ENCODE results near the gene NGEF.

Gene NGEF

GRCh38 chr2:232846055-232846454 lies 167.0 kb downstream of the NGEF start:
- TF ChIP-seq CTCF (conservative IDR thresholded peaks at IDR 0.05; ENCODE audit: low read length), result no peak
- DNase-seq (ENCODE audit: low read depth), result no peak
- no peak overlapping the region for H3K4me3 ChIP-seq (ENCODE audit: low read length)

- no peak for DNase-seq (ENCODE audit: low read depth)
- 0 out of 2 replicates have a peak, but pooled peaks have one; percentile 11 for TF ChIP-seq CTCF (conservative IDR thresholded peaks at IDR 0.05; ENCODE audit: low read length)
- no peak overlapping the region for H3K4me3 ChIP-seq (ENCODE audit: low read length)
Observed at GRCh38 chr2:232843834-232844233, 169.2 kb downstream of the NGEF start.

GRCh38 chr2:232842689-232843088 lies 170.4 kb downstream of the NGEF start:
- no peak for TF ChIP-seq CTCF (conservative IDR thresholded peaks at IDR 0.05; ENCODE audit: low read length)
- no peak overlapping the region for H3K4me3 ChIP-seq (ENCODE audit: low read length)
- no peak for DNase-seq (ENCODE audit: low read depth)

- no peak for DNase-seq (ENCODE audit: low read depth)
- H3K4me3 ChIP-seq (ENCODE audit: low read length), result no peak overlapping the region
- TF ChIP-seq CTCF (conservative IDR thresholded peaks at IDR 0.05; ENCODE audit: low read length), result no peak
Observed at GRCh38 chr2:232839411-232840079, 173.5 kb downstream of the NGEF start.

- TF ChIP-seq CTCF (conservative IDR thresholded peaks at IDR 0.05; ENCODE audit: low read length), result no peak
- no peak for DNase-seq (ENCODE audit: low read depth)
Observed at GRCh38 chr2:232838406-232838874, 174.6 kb downstream of the NGEF start.

GRCh38 chr2:232836934-232837333 lies 176.1 kb downstream of the NGEF start:
- TF ChIP-seq CTCF (conservative IDR thresholded peaks at IDR 0.05; ENCODE audit: low read length), result no peak
- no peak for DNase-seq (ENCODE audit: low read depth)
- H3K4me3 ChIP-seq (ENCODE audit: low read length), result no peak overlapping the region

More at GRCh38 chr2:232838406-232838874, 174.6 kb downstream of the NGEF start:
- H3K4me3 ChIP-seq (ENCODE audit: low read length), result no peak overlapping the region

GRCh38 chr2:232835687-232836208 lies 177.3 kb downstream of the NGEF start:
- TF ChIP-seq CTCF (conservative IDR thresholded peaks at IDR 0.05; ENCODE audit: low read length), result no peak
- H3K4me3 ChIP-seq (ENCODE audit: low read length), result no peak overlapping the region
- no peak for DNase-seq (ENCODE audit: low read depth)

Measured in AG10803 (cell line).